Tibial nerve (tissue), 4 donors: ENCODE results near the gene ROR1. TPM values are rescaled to one million over a fixed set of nuclear protein-coding genes. Genes with fewer than 3 reads are reported as not detected.
A peak's percentile ranks its signal among the peaks of the same experiment; 100 is the strongest.

Source experiments
- DNase-seq, 2 donors: peaks; one replicate each; pipeline ENCODE4 v3.0.0-alpha.2; 2019; ENCODE audit warnings: low spot score in 2 of 2
- H3K27ac ChIP-seq, 4 donors: fragments of 200-600 bp; sonication (generic) in 3 of 4; one replicate each; pipeline ENCODE4 v1.5.1; 2017 to 2019; ENCODE audit warnings: mild to moderate bottlenecking in 1 of 4
- H3K27me3 ChIP-seq, 2 donors: fragments of 200-600 bp; sonication (generic) in 1 of 2; one replicate each; pipeline versions ENCODE4 v1.5.1 to v1.6.0; 2017 to 2019
- H3K36me3 ChIP-seq, 3 donors: fragments of 200-600 bp; sonication (generic); one replicate each; pipeline ENCODE4 v1.5.1; 2018 to 2019
- H3K4me1 ChIP-seq, 4 donors: fragments of 200-600 bp; sonication (generic) in 3 of 4; one replicate each; pipeline ENCODE4 v1.5.1; 2017 to 2019
- H3K4me3 ChIP-seq, 4 donors: fragments of 200-600 bp; sonication (generic) in 3 of 4; one replicate each; pipeline ENCODE4 v1.5.1; 2017 to 2019; ENCODE audit warnings: mild to moderate bottlenecking in 1 of 4, moderate library complexity in 1 of 4
- H3K9me3 ChIP-seq, 4 donors: fragments of 200-600 bp; sonication (generic) in 3 of 4; one replicate each; pipeline ENCODE4 v1.5.1; 2017 to 2019
- CTCF ChIP-seq, 5 experiments: fragments of 200-600 bp in 3 of 5; fragments of 450-650 bp in 2 of 5; sonication (generic) in 3 of 5; IDR thresholded peaks; one replicate each; pipeline ENCODE4 v1.5.1; 2016 to 2019; ENCODE audit warnings: antibody characterized with exemption in 5 of 5, mild to moderate bottlenecking in 3 of 5, moderate library complexity in 2 of 5
- EP300 ChIP-seq, 2 donors: sonication (generic); formaldehyde crosslinking; IDR thresholded peaks; one replicate each; pipeline ENCODE4 v1.6.1; 2017; ENCODE audit warnings: antibody characterized with exemption in 2 of 2, mild to moderate bottlenecking in 1 of 2
- POLR2A ChIP-seq, 2 donors: fragments of 450-650 bp; IDR thresholded peaks; one replicate each; pipeline ENCODE4 v1.6.1; 2017; ENCODE audit warnings: antibody characterized with exemption in 2 of 2, mild to moderate bottlenecking in 2 of 2, moderate library complexity in 2 of 2
- WGBS, 2 donors: methylation state at CpG; one replicate each; pipeline ENCODE4 v1.1.5; 2018; 5-methylcytosine and 5-hydroxymethylcytosine counted together
- total RNA-seq, 4 donors: library from RNA; depleted of rRNA; stranded (reverse); fragments of >200 nt; gene quantifications; one replicate each; pipeline ENCODE4 v1.1.0, GENCODE V29; 2016

The ROR1 gene
- total RNA-seq, 4 donors from 2014 or later: 10.5 to 47.7 (median 43.7) TPM

- no peak overlapping the region for H3K27ac ChIP-seq
- DNase-seq: no peak
- peaks cover 0 to 13% (median 0%) of the 10 kb centered on the region in 4 donors for H3K4me1 ChIP-seq
- TF ChIP-seq POLR2A (IDR thresholded peaks at IDR 0.05) (no peak), CTCF (IDR thresholded peaks at IDR 0.05) (no peak), EP300 (IDR thresholded peaks at IDR 0.05) (no peak)
- H3K4me3 ChIP-seq: no peak overlapping the region
- WGBS, 2 donors: 78 to 87% methylated on average over 6 to 7 of the region's 7 CpGs
- no peaks in the 10 kb centered on the region for H3K36me3 ChIP-seq
- H3K9me3 ChIP-seq: no peaks in the 10 kb centered on the region
- H3K27me3 ChIP-seq: no peaks in the 10 kb centered on the region
Measured at GRCh38 chr1:64186898-64187280, 413.1 kb downstream of the ROR1 start.

- H3K36me3 ChIP-seq: no peaks in the 10 kb centered on the region
- H3K4me3 ChIP-seq: no peak overlapping the region
- no peaks in the 10 kb centered on the region for H3K9me3 ChIP-seq
- no peak overlapping the region for H3K27ac ChIP-seq
- no peak for DNase-seq
- H3K27me3 ChIP-seq: no peaks in the 10 kb centered on the region
- WGBS, 2 donors: 77 to 93% methylated on average over 4 of the region's 4 CpGs
- H3K4me1 ChIP-seq: peaks cover 0 to 13% (median 0%) of the 10 kb centered on the region in 4 donors
- TF ChIP-seq EP300 (IDR thresholded peaks at IDR 0.05) (no peak), POLR2A (IDR thresholded peaks at IDR 0.05) (no peak), CTCF (IDR thresholded peaks at IDR 0.05) (no peak)
Measured at GRCh38 chr1:64187646-64188045, 413.8 kb downstream of the ROR1 start.

- Histone ChIP-seq H3K27me3 (no peaks in the 10 kb centered on the region), H3K36me3 (no peaks in the 10 kb centered on the region), H3K27ac (no peak overlapping the region), H3K9me3 (no peaks in the 10 kb centered on the region), H3K4me1 (peaks cover 0 to 12% (median 5%) of the 10 kb centered on the region in 4 donors), H3K4me3 (no peak overlapping the region)
- no peak for DNase-seq
- TF ChIP-seq CTCF (IDR thresholded peaks at IDR 0.05) (no peak), POLR2A (IDR thresholded peaks at IDR 0.05) (no peak), EP300 (IDR thresholded peaks at IDR 0.05) (no peak)
- WGBS, 2 donors: 97 to 99% methylated on average over 8 of the region's 8 CpGs
Measured at GRCh38 chr1:64192290-64192689, 418.5 kb downstream of the ROR1 start.

- H3K36me3 ChIP-seq: no peaks in the 10 kb centered on the region
- no peak for DNase-seq
- H3K4me3 ChIP-seq: no peak overlapping the region
- H3K9me3 ChIP-seq: no peaks in the 10 kb centered on the region
- no peak for TF ChIP-seq POLR2A (IDR thresholded peaks at IDR 0.05)
- TF ChIP-seq EP300 (IDR thresholded peaks at IDR 0.05): no peak
- TF ChIP-seq CTCF (IDR thresholded peaks at IDR 0.05): no peak
- H3K4me1 ChIP-seq: peaks cover 0 to 12% (median 5%) of the 10 kb centered on the region in 4 donors
- no peaks in the 10 kb centered on the region for H3K27me3 ChIP-seq
- WGBS, 2 donors: 48 to 50% methylated on average over 8 of the region's 8 CpGs
- peak overlapping the region in 2 of 4 donors; percentile 44 for H3K27ac ChIP-seq
Measured at GRCh38 chr1:64194168-64195080, 420.6 kb downstream of the ROR1 start.

GRCh38 chr1:64195081-64195395, 421.2 kb downstream of the ROR1 start:
- Histone ChIP-seq H3K36me3 (no peaks in the 10 kb centered on the region), H3K4me3 (no peak overlapping the region), H3K4me1 (peaks cover 0 to 12% (median 5%) of the 10 kb centered on the region in 4 donors), H3K9me3 (no peaks in the 10 kb centered on the region), H3K27ac (peak overlapping the region in 2 of 4 donors; percentile 44), H3K27me3 (no peaks in the 10 kb centered on the region)
- 44 to 65% methylated on average over 1 of the region's 1 CpG for WGBS, 2 donors
- no peak for TF ChIP-seq CTCF (IDR thresholded peaks at IDR 0.05)
- no peak for TF ChIP-seq POLR2A (IDR thresholded peaks at IDR 0.05)
- TF ChIP-seq EP300 (IDR thresholded peaks at IDR 0.05): no peak
- DNase-seq: no peak
